HCT116 (cell line): ENCODE measurements around the gene NAALAD2. TPM values are rescaled to one million over a fixed set of nuclear protein-coding genes. Genes with fewer than 3 reads are reported as not detected.

ENCODE experiments used
- ATAC-seq: fragments of 200-7000 bp; cut with Tn5 transposase; 2 replicates; pipeline ENCODE4 v1.9.1; 2020; ENCODE audit warnings: mild to moderate bottlenecking, moderate library complexity
- BruUV-seq: library from RNA; stranded (reverse); fragments of 400-500 nt; replicated peaks from 2 replicates; lab custom pipeline; 2021; lab: Mats Ljungman, UMichigan
- CTCF ChIA-PET: fragments of 300-600 bp; sonication (Branson Sonifier 250); formaldehyde crosslinking; loops from one replicate; lab custom pipeline; 2021; ENCODE audit warnings: antibody characterized with exemption; lab: Charles Lee
- POLR2A ChIA-PET: fragments of 300-600, 350-600 bp; sonication (Branson Sonifier 250); formaldehyde crosslinking; loops from one replicate; lab custom pipeline; 2021; ENCODE audit warnings: antibody characterized with exemption; lab: Charles Lee
- RAD21 ChIA-PET, 2 experiments: fragments of 300-600 bp; sonication (Branson Sonifier 250); formaldehyde crosslinking; loops; one replicate each; lab custom pipeline; 2023; ENCODE audit warnings: low total read pairs in 2 of 2; ENCODE audit not compliant: uncharacterized antibody in 2 of 2, unreplicated experiment in 2 of 2, low non-redundant PET in 1 of 2; lab: Charles Lee
- DNase-seq: peaks from one replicate; pipeline ENCODE4 v3.0.0-alpha.2; 2010; ENCODE audit warnings: low read depth, low spot score
- H2AFZ ChIP-seq: fragments of 200-600 bp; shearing (Covaris generic), sonication (generic); 2 replicates; pipeline ENCODE4 v1.6.1; 2017; ENCODE audit warnings: low read depth, mixed run types, mixed read lengths, antibody characterized with exemption, low read length; ENCODE audit not compliant: poor library complexity, severe bottlenecking
- H3K27ac ChIP-seq: 2 replicates; pipeline ENCODE4 v1.5.1; 2012; ENCODE audit warnings: low read depth, low read length
- H3K27me3 ChIP-seq: fragments of 200-600 bp; sonication (generic); 2 replicates; pipeline ENCODE4 v1.6.1; 2016; ENCODE audit warnings: mixed run types, low read length, mixed read lengths; ENCODE audit not compliant: insufficient read depth
- H3K36me3 ChIP-seq, 2 experiments: fragments of 200-500 bp in 1 of 2; fragments of 200-600 bp in 1 of 2; sonication (Bioruptor generic) in 1 of 2; sonication (generic) in 1 of 2; 2 replicates each; pipeline versions ENCODE4 v1.5.1 to v1.6.1; 2014 to 2016; ENCODE audit warnings: low read length in 2 of 2, inconsistent platforms in 1 of 2, mixed read lengths in 1 of 2, mixed run types in 1 of 2; ENCODE audit not compliant: insufficient read depth in 2 of 2, control insufficient read depth in 1 of 2
- H3K4me1 ChIP-seq, 2 experiments: fragments of 200-600 bp in 1 of 2; sonication (generic) in 1 of 2; 2 replicates each; pipeline versions ENCODE4 v1.5.1 to v1.6.1; 2012 to 2017; ENCODE audit warnings: low read length in 2 of 2, inconsistent platforms in 1 of 2, mild to moderate bottlenecking in 1 of 2, mixed read lengths in 1 of 2, mixed run types in 1 of 2, moderate library complexity in 1 of 2; ENCODE audit not compliant: insufficient read depth in 2 of 2, control insufficient read depth in 1 of 2
- H3K4me2 ChIP-seq: fragments of 200-600 bp; sonication (generic); 2 replicates; pipeline ENCODE4 v1.6.1; 2017; ENCODE audit warnings: mixed run types, low read length, mixed read lengths
- H3K4me3 ChIP-seq, 2 experiments: fragments of 200-600 bp in 1 of 2; sonication (generic) in 1 of 2; replicated peaks in 1 of 2; 2 replicates each; pipeline ENCODE4 v1.5.1; 2011 to 2016; ENCODE audit warnings: low read length in 2 of 2, control low read depth in 1 of 2, low read depth in 1 of 2, mild to moderate bottlenecking in 1 of 2, mixed read lengths in 1 of 2, mixed run types in 1 of 2
- H3K79me2 ChIP-seq: fragments of 200-600 bp; sonication (generic); 2 replicates; pipeline ENCODE4 v1.6.1; 2017; ENCODE audit warnings: mild to moderate bottlenecking, mixed run types, low read length, moderate library complexity, mixed read lengths; ENCODE audit not compliant: insufficient read depth
- H3K9ac ChIP-seq: fragments of 200-600 bp; sonication (generic); 2 replicates; pipeline ENCODE4 v1.6.1; 2016; ENCODE audit warnings: low read length, mixed read lengths
- H3K9me2 ChIP-seq: fragments of 200-600 bp; sonication (generic), shearing (Covaris generic); 2 replicates; pipeline ENCODE4 v1.6.1; 2017; ENCODE audit warnings: mixed run types, mild to moderate bottlenecking, moderate library complexity; ENCODE audit not compliant: insufficient read depth
- H3K9me3 ChIP-seq, 2 experiments: fragments of 200-500 bp in 1 of 2; fragments of 200-600 bp in 1 of 2; sonication (Bioruptor generic) in 1 of 2; sonication (generic) in 1 of 2; 2 replicates each; pipeline ENCODE4 v1.6.1; 2014 to 2017; ENCODE audit warnings: low read length in 2 of 2, mixed read lengths in 2 of 2, inconsistent platforms in 1 of 2, low read depth in 1 of 2, mild to moderate bottlenecking in 1 of 2, mixed run types in 1 of 2, moderate library complexity in 1 of 2; ENCODE audit not compliant: control insufficient read depth in 1 of 2, insufficient read depth in 1 of 2
- H4K20me1 ChIP-seq: fragments of 200-600 bp; sonication (generic), shearing (Covaris generic); 2 replicates; pipeline ENCODE4 v1.6.1; 2017; ENCODE audit warnings: mixed run types, mild to moderate bottlenecking, moderate library complexity; ENCODE audit not compliant: insufficient read depth
- CTCF ChIP-seq, 3 experiments: fragments of 200-600 bp in 1 of 3; sonication (generic) in 1 of 3; IDR thresholded peaks in 2 of 3; conservative IDR thresholded peaks in 1 of 3; 2 replicates each; pipeline ENCODE4 v1.5.1; 2012 to 2017; ENCODE audit warnings: low read depth in 2 of 3, low read length in 2 of 3, antibody characterized with exemption in 1 of 3, borderline replicate concordance in 1 of 3, control low read depth in 1 of 3, mild to moderate bottlenecking in 1 of 3, mixed read lengths in 1 of 3, mixed run types in 1 of 3, moderate library complexity in 1 of 3; ENCODE audit not compliant: insufficient read depth in 1 of 3
- EGR1 ChIP-seq: IDR thresholded peaks from 2 replicates; pipeline ENCODE4 v1.6.1; 2012; ENCODE audit warnings: low read depth
- POLR2AphosphoS5 ChIP-seq: IDR thresholded peaks from 2 replicates; pipeline ENCODE4 v1.6.1; 2011; ENCODE audit warnings: mild to moderate bottlenecking, low read depth, low read length, moderate library complexity
- REST ChIP-seq: IDR thresholded peaks from 2 replicates; pipeline ENCODE4 v1.6.1; 2012; ENCODE audit warnings: low read depth
- SP1 ChIP-seq: IDR thresholded peaks from 2 replicates; pipeline ENCODE4 v1.6.1; 2012; ENCODE audit warnings: low read depth
- SRF ChIP-seq: IDR thresholded peaks from 2 replicates; pipeline ENCODE4 v1.6.1; 2012; ENCODE audit warnings: low read depth
- ZFX ChIP-seq: fragments of 450-650 bp; IDR thresholded peaks from 2 replicates; pipeline ENCODE4 v1.6.1; 2017
- ZNF274 ChIP-seq: fragments of 200-500 bp; sonication (Bioruptor generic); IDR thresholded peaks from 2 replicates; pipeline ENCODE4 v1.6.1; 2014; ENCODE audit warnings: mild to moderate bottlenecking, low read depth, low read length, inconsistent platforms
- intact Hi-C: fragments of 100-400 bp; cut with micrococcal nuclease; formaldehyde crosslinking; loops from 2 replicates; pipeline ENCODE4 v1.10.0; 2022
- total RNA-seq: library from RNA; stranded (reverse); gene quantifications from one replicate; pipeline ENCODE4 v1.2.1, GENCODE V29; 2021; ENCODE audit not compliant: unreplicated experiment

NAALAD2 gene
- total RNA-seq, 1 experiment from 2014 or later: not detected

GRCh38 chr11:90216611-90217010 is 82.1 kb downstream of the NAALAD2 start:
- CTCF ChIA-PET: no interaction called here
- no TSS peak for BruUV-seq

More at GRCh38 chr11:90216611-90217010, 82.1 kb downstream of the NAALAD2 start:
- ChIA-PET RAD21 (no interaction called here), POLR2A (no interaction called here)
- no peak for DNase-seq
- peaks cover 15 to 39% of the 10 kb centered on the region in 2 experiments for H3K36me3 ChIP-seq
- intact Hi-C loops: no loop called here
- H2AFZ ChIP-seq: no peak overlapping the region
- H3K9me2 ChIP-seq: no peaks in the 10 kb centered on the region
- no peak overlapping the region for H3K4me3 ChIP-seq
- no peak overlapping the region for H3K4me2 ChIP-seq
- no peaks in the 10 kb centered on the region for H3K27me3 ChIP-seq
- TF ChIP-seq ZFX: no peak
- no peak for TF ChIP-seq ZNF274
- no peak for TF ChIP-seq EGR1
- TF ChIP-seq SP1: no peak
- TF ChIP-seq SRF: no peak
- no peak for TF ChIP-seq REST
- TF ChIP-seq POLR2AphosphoS5: no peak
- TF ChIP-seq CTCF (IDR thresholded peaks at IDR 0.05 in 2 of 3, conservative IDR thresholded peaks at IDR 0.05 in 1 of 3; ENCODE audit: borderline replicate concordance in 1 of 3, insufficient read depth in 1 of 3, low read depth in 2 of 3, low read length in 2 of 3): no peak
- H3K27ac ChIP-seq: no peak overlapping the region
- peaks cover 23% of the 10 kb centered on the region; the same call in 1 of the 2 replicates for H4K20me1 ChIP-seq
- ATAC-seq: no peak
- H3K4me1 ChIP-seq: peaks cover 2 to 27% of the 10 kb centered on the region in 2 experiments; a peak in 2 of 4 replicates
- no peak overlapping the region for H3K9ac ChIP-seq
- H3K9me3 ChIP-seq: no peaks in the 10 kb centered on the region
- H3K79me2 ChIP-seq: peaks cover 100% of the 10 kb centered on the region
